GM12892 (cell line): Measurements from ENCODE around the gene TMSB15C.
"Not testable (repeated sequence)": the region's sequence is repeated elsewhere in the genome, so short reads cannot be mapped to it uniquely, and the experiment has no call there.

ENCODE experiments used
- POLR2A ChIP-seq: IDR thresholded peaks from 2 replicates; pipeline ENCODE4 v1.6.1; 2011; ENCODE audit warnings: low read depth, low read length, control low read depth
- POLR2AphosphoS5 ChIP-seq: IDR thresholded peaks from 2 replicates; pipeline ENCODE4 v1.6.1; 2011; ENCODE audit warnings: low read depth, low read length, control low read depth

- not testable (repeated sequence) for TF ChIP-seq POLR2AphosphoS5, POLR2A
Measured at GRCh38 chrX:104062636-104063035, 13.4 kb downstream of the TMSB15C start.
